ENCODE measurements around the gene SLCO1B3. TPM values are rescaled to one million over a fixed set of nuclear protein-coding genes. Genes with fewer than 3 reads are reported as not detected.
"Not testable (repeated sequence)": the region's sequence is repeated elsewhere in the genome, so short reads cannot be mapped to it uniquely, and the experiment has no call there.

Gene SLCO1B3
- total RNA-seq, 1 experiment from 2014 or later: not detected

DNA sequence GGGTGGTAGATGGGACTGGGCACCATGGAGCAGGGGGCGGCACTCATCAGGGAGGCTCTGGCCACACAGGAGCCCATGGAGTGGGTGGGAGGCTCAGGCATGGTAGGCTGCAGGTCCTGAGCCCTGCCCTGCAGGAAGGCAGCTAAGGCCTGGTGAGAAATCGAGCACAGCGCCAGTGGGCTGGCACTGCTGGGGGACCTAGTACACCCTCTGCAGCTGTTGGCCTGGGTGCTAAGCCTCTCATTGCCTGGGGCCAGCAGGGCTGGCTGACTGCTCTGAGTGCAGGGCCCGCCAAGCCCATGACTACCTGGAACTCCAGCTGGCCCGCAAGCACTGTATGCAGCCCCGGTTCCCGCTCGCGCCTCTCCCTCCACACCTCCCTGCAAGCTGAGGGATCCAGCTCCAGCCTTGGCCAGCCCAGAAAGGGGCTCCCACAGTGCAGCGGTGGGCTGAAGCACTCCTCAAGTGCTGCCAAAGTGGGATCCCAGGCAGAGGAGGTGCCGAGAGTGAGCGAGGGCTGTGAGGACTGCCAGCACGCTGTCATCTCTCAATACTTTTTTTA lies 26.6 kb upstream of the SLCO1B3 start:
- H3K9me3 Mint-ChIP-seq: peaks cover 8 to 15% of the 10 kb centered on the region in 2 experiments; a peak in 4 of 5 replicates
- H4K91ac ChIP-seq (ENCODE audit: insufficient read length, low read depth, low read length); H2BK15ac ChIP-seq (ENCODE audit: low read depth, low read length); H3K23ac ChIP-seq (ENCODE audit: insufficient read length, low read depth, low read length); H3K27ac Mint-ChIP-seq; H3K79me2 ChIP-seq (ENCODE audit: insufficient read depth, low read length); H2BK120ac ChIP-seq (ENCODE audit: low read depth, low read length, poor library complexity, severe bottlenecking); H3K4me2 ChIP-seq (ENCODE audit: insufficient read depth, insufficient read length, low read length); H3K27me3 Mint-ChIP-seq (ENCODE audit: low read depth); H3K14ac ChIP-seq (ENCODE audit: insufficient read depth, low read length); H4K20me1 ChIP-seq (ENCODE audit: control insufficient read depth, insufficient read depth, insufficient read length); H3T11ph ChIP-seq (ENCODE audit: low read length); H2BK5ac ChIP-seq (ENCODE audit: insufficient read length, low read length); H2BK12ac ChIP-seq (ENCODE audit: insufficient read length, low read depth, low read length); DNase-seq; H3K27me3 ChIP-seq (ENCODE audit: insufficient read depth, low read length); H4K8ac ChIP-seq (replicated peaks; ENCODE audit: insufficient read length, low read depth, low read length); H3K79me1 ChIP-seq (ENCODE audit: insufficient read depth, low read depth, low read length, poor library complexity, severe bottlenecking); H3K56ac ChIP-seq (ENCODE audit: insufficient read length, low read depth, low read length); H3K9ac ChIP-seq (ENCODE audit: extremely low read depth, insufficient read length, low read length); H4K5ac ChIP-seq (ENCODE audit: insufficient read length, low read depth, low read length); H2AK5ac ChIP-seq (ENCODE audit: insufficient read length, low read length); H3K4me3 Mint-ChIP-seq; H3K9me3 ChIP-seq (ENCODE audit: control insufficient read depth, low read depth, low read length); H3K36me3 Mint-ChIP-seq (ENCODE audit: insufficient read depth in 1 of 3, low read depth in 3 of 3); H3K27ac ChIP-seq (ENCODE audit: insufficient read length, low read depth, low read length); H2AFZ ChIP-seq (ENCODE audit: low read length); H3K23me2 ChIP-seq (ENCODE audit: insufficient read length, low read depth, low read length, poor library complexity, severe bottlenecking); H3K4me1 Mint-ChIP-seq; H2BK20ac ChIP-seq (ENCODE audit: low read depth, low read length, poor library complexity, severe bottlenecking); H3K4ac ChIP-seq (ENCODE audit: low read depth, low read length); H3K4me1 ChIP-seq (ENCODE audit: insufficient read depth, low read length); H3K18ac ChIP-seq (ENCODE audit: insufficient read length, low read depth, low read length): not testable (repeated sequence)
- no CpG with 5 or more reads among the region's 13 CpGs for WGBS (ENCODE audit: extremely low coverage, insufficient read length, low lambda C conversion rate)

Data from H9 (cell line).